Cortex of kidney (tissue), 1 donor: ENCODE measurements around the gene RPP30.
"Not testable (repeated sequence)": the region's sequence is repeated elsewhere in the genome, so short reads cannot be mapped to it uniquely, and the experiment has no call there.

Experiments used
- DNase-seq: peaks from one replicate; lab custom pipeline; 2025; lab: John Stamatoyannopoulos, UW

The RPP30 gene

DNA sequence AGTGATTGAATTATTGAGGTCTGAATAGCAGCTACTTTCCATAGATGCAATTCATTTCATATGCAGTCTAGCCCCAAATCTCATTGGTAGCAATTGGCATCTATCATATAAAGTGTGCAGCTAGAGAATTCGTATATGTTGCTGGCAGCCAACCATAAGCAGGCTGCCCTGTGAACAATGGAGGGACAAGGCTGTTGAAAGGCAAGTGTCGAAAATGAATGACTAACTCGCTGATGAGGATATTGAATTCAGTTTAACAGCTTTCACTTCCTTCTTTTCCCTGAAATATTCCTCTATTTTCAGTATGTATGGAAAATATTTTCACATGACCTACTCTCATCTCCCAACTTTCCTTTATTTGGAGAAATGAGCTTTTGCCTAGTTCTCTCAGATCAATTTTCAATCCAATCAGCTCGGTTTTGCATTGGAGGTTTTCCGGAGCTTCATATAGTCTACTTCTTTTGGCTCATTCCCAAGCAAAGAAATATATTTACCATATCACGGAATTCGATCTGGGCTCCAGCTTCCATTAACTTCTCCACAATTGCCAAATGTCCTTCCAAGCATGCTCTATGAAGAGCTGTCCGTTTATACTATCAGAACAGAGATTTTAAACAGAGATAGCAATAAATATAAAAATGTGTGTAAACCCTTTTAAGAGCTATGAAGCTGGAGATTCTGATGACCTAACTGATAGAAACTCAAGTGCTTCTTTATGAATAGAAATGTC is 45.6 kb downstream of the RPP30 start:
- no peak for DNase-seq

GRCh38 chr10:90917968-90918318 is 46.2 kb downstream of the RPP30 start:
- DNase-seq: no peak

DNA sequence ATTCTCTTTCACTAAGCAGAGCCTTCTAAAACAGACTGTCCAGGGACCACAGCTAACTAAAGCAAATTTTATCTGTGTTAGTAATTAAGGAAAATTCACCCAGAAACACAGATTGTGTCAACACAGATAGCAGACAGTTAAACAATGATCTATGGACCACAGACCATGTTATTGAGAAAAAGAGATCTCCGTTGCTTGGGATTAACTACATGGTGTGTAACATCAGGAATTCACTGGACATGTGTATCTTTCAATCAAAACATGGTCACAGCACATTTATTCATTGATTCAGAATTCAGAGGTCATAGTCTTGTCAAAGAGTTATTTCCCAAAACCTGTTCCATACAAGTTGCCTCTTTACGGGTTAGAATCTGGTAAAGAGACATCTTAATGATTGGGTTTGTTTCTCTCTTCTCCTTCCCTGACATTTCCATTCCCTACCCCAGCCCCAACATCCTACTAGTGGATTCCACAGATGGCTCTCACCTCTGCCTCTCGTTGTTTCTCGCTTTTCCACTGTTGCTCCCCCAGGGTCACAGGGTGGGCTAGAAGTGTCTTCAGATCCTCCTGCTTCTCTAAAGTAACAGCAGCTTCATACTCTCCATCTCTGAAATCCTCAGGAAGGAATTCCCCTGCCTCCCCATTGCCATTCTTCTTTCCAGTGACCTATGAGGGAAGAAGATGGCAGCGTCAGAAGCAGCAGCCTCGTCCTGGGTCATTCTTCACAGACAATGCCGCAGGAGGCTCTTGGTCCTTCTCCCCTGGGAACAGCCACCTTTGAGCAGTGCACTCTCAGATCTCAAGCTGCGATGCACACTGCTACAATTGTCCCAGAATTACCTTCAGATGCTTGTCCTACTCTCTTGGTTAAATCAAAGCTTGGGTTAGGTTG is 48.2 kb downstream of the RPP30 start:
- DNase-seq: no peak

DNA sequence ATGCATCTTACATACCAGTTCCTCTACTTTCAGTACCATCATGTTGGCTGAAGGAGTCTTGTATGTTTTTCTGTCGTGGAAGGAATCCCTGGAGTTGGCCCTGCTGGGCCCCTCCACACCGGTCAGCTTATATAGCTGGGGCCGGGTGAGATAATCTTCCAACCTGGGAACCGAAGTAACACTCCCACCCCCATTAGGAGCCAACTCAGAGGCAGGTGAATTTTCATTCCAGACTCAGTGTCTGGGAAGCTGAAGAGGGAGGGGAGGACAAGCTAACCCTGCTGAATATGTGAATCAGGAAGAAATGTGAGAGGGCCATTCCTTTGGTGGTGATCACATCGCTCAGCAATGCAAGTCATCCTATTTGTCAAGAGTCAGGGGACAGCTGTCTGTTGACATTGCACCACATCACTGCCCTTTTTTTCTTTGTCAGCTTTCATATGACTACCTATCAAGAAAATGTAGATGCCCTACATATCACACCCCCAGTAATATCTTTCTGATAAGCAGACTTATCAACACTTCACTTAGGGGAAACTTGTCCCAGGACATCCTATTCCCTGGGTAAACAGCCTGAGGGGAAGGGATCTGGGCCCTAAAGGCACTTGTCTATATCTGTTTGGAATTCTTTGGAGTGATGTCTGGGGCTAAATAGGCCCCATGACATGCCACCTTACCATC is 49.4 kb downstream of the RPP30 start, which contains the start of gene ANKRD1:
Gene ANKRD1 (minus strand): TSS at position 102 of the 681 bp plus-strand sequence. CDS start 60 bp downstream, at position 42.
- DNase-seq: no peak

DNA sequence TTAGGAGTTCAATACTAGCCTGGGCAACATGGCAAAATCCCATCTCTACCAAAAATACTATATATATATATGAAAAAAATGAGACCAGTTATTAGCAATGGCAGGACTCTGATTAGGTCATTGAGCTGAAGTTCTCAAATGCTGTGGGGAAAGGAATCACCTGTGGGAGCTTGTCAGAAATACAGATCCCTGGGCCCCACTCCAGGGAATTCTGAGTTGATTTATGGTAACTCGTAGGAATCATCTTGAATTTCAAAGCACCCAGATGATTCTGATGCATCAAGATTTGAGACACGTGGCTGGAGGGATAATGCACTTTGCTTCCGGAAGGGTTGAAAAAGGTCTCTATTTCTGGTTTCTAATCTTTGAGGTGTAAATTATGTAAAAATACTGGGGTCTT is 50.1 kb downstream of the RPP30 start:
- DNase-seq: no peak

DNA sequence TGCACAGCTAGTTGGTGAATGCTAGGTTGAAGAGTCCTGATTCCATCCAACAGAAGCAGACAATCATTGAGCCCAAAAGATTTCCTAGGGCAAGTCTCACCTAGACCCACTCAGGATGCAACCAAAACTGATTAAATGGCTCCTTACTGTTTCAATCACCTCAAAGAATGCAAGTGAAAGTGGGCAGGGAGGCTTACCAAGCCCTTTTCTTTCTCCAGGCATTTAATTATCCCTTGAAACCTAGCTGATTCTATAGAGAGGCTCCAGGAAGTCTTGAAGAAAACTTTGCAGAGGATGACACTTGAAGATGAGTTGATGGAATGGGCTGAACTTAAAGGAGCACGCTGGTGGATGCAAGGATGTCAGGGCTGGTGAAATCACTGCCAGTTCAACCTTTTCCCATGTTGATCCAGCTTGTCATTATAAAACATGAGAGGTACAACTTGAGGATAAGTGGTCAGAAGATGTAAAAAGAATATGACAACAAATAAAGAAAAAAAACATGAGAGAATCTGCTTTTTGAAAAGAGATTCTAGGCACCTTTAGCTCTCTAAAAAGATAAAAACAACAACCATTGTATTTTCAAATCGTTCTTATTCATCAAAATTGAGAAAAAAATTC is 51.4 kb downstream of the RPP30 start:
- DNase-seq: no peak

GRCh38 chr10:90924552-90924951 is 52.8 kb downstream of the RPP30 start:
- DNase-seq: no peak

DNA sequence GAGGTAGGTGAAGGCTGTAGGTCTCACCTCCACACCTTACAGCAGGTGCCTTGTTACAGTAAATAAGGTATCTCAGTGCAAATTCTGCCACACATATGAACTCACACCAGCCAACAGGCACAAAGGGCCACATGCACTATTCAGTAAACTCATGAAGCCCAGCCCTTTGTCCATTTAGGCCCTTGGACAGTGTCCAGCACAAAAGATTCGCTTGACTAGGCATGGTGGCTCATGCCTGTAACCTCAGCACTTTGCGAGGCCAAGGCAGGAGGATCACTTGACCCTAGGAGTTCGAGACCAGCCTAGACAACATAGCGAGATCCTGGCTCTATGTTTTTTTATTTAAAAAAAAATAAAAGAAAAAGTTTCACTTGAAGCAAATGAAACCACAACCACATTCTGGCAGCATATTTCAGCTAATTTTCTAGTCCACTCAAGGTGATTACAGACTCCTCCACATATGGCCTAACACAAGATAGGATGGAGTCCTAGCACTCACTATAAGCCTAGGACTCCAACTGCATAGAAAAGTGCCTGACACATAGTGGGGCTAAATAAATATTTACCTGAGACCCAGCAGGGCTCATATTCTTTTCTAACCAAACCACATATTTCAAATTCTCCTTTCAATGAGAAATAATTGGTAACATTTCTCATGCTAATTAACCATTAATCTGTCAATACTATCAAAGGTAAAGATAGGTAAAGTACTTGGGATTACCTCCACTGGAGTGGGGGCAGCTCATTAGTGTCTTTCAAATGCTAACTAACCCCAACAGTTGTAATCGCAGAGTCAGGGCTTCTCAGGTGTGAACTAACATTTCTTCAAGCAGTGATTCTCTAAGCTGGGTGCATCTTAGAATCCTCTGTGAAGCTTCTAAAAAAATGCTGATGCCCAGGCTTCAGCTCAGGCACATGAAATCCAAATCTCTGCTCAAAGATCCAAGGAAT is 53.6 kb downstream of the RPP30 start:
- DNase-seq: no peak

GRCh38 chr10:90927293-90927692 is 55.5 kb downstream of the RPP30 start:
- DNase-seq: no peak

- DNase-seq: no peak
Measured at GRCh38 chr10:90929179-90929578, 57.4 kb downstream of the RPP30 start.

DNA sequence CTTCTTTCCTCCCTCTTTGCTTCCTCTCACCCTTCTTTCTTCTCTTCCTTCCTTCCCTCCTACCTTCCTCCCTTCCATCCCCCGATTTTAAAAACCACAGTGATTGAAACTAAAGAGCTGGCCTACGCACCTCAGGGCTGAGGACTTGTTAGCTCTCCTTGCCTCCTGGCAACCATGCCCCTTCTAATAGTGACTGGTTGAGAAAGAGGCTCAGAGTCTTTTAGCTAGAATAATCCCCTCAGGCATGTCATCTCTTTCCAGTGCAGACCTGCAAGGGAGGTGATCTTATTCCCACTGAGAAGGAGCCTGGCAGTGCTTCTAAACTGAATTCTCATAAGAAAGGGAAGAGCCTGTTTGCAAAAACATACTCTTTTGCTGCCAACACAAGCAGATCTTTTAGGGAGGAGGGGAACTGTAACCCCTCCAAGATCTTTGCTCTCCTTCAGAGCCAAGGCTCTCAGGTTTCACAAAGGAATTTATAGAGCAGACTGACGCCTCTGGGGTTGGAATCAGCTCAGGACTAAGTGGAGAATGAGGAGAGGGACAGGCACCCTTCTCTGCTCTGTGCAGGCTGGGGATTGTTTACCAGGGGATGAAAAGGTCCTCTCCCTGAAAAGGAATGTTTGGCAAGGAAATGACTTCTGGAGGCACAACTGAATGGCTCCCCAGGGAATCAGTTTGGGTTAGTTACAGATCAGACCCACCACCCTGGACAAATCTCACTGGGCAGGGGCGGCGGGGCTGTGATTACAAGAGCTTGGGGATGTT is 58.5 kb downstream of the RPP30 start:
- no peak for DNase-seq

GRCh38 chr10:90930971-90931871 is 59.4 kb downstream of the RPP30 start:
- DNase-seq: no peak

DNA sequence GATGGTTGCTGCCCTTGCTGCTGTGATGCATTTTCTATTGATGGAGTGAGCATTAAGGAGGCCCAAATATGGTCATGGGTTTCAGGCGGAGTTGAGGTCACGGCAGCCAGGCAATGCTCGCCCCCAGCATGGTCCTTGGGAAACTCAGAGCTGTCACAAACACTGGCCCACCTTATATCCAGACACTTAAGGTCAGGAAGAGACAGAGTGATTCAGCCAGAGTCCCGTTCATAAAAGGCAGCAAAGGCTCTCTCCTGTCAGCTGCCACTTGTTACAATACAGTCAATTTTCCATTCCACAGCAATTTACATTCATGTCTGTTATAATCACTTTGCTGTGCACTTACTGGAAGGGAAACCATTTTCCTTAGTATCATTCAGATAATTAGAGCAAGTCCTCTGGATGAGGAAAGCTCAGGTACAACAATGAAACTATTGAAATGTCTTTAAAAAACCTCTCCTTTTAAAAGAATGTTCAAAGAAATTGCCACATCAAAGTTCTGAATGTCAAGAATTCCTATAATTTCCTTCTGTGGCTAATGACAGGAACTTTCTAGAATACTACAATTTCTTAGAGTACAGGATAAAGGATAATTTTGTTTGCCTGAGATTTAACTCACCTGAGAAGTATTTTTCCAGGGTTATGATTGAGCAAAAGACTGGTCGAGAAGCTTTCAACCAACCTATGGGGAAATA is 64.0 kb downstream of the RPP30 start:
- no peak for DNase-seq

DNA sequence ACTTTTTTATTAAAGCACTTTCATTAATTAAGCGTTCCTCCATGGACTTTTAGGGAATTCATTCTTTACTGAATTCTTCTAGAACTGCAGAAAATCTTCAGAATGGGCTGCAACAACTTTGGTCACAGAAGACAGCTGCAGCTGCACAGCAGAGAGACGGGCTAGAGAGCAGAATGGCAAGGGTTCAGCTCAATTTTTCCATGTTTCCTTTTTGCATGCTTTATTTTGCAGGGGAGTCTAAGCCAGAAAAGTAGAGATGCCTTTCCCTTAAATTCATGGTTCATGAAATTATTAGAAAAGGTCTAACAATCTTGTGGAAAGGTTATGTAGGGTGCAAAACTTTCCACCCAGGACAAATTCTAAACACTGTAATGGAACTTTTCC is 64.5 kb downstream of the RPP30 start:
- no peak for DNase-seq

GRCh38 chr10:90937645-90938258 is 66.0 kb downstream of the RPP30 start:
- DNase-seq: no peak

GRCh38 chr10:90939116-90939515 is 67.3 kb downstream of the RPP30 start:
- DNase-seq: no peak

GRCh38 chr10:90939648-90940047 is 67.9 kb downstream of the RPP30 start:
- DNase-seq: no peak

DNA sequence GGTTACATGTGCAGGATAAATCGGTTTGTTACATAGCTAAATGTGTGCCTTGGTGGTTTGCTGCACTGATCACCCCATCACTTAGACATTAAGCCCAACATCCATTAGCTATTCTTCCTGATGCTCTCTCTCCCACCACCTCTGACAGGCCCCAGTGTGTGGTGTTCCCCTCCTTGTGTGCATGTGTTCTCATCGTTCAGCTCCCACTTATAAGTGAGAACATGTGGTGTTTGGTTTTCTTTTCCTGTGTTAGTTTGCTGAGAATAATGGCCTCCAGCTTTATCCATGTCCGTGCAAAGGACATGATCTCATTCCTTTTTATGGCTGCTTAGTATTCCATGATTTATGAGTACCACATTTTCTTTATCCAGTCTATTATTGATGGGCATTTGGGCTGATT is 71.2 kb downstream of the RPP30 start:
- DNase-seq: not testable (repeated sequence)
